HepG2 (cell line): ENCODE measurements around the gene CAPRIN1. TPM values are rescaled to one million over a fixed set of nuclear protein-coding genes. Genes with fewer than 3 reads are reported as not detected.

ENCODE experiments used
- ATF6 ChIP-seq: sonication (generic); formaldehyde crosslinking; conservative IDR thresholded peaks from 2 replicates; pipeline ENCODE4 v1.4.0; 2020; ENCODE audit warnings: missing genetic modification reagents
- GLI4 ChIP-seq: sonication (generic); formaldehyde crosslinking; IDR thresholded peaks from 2 replicates; pipeline ENCODE4 v1.5.1; 2020; ENCODE audit warnings: missing genetic modification reagents, mild to moderate bottlenecking, moderate library complexity, borderline replicate concordance
- HHEX ChIP-seq: IDR thresholded peaks from 2 replicates; pipeline ENCODE4 v1.6.1; 2016; ENCODE audit warnings: control low read depth
- HOXA9 ChIP-seq: sonication (generic); formaldehyde crosslinking; IDR thresholded peaks from 2 replicates; pipeline ENCODE4 v1.8.1; 2022; ENCODE audit warnings: missing genetic modification reagents, mild to moderate bottlenecking, moderate library complexity, borderline replicate concordance
- MNT ChIP-seq: fragments of 450-650 bp; IDR thresholded peaks from 2 replicates; pipeline ENCODE4 v1.6.1; 2016
- POLR2A ChIP-seq, 2 experiments: IDR thresholded peaks; 2 replicates each; pipeline ENCODE4 v1.6.1; 2011; ENCODE audit warnings: low read depth in 2 of 2, low read length in 2 of 2, mild to moderate bottlenecking in 1 of 2, moderate library complexity in 1 of 2; ENCODE audit not compliant: insufficient read depth in 1 of 2
- REL ChIP-seq: sonication (generic); formaldehyde crosslinking; conservative IDR thresholded peaks from 2 replicates; pipeline ENCODE4 v1.8.0; 2022; ENCODE audit warnings: mild to moderate bottlenecking, missing genetic modification reagents, moderate library complexity
- THYN1 ChIP-seq: sonication (generic); formaldehyde crosslinking; IDR thresholded peaks from 2 replicates; pipeline ENCODE4 v1.8.1; 2023; ENCODE audit warnings: low read depth, mild to moderate bottlenecking, moderate library complexity, missing genetic modification reagents, borderline replicate concordance
- ZNF160 ChIP-seq: sonication (generic); formaldehyde crosslinking; IDR thresholded peaks from 2 replicates; pipeline ENCODE4 v1.8.0; 2022; ENCODE audit warnings: mild to moderate bottlenecking, inconsistent platforms, missing genetic modification reagents
- ZNF20 ChIP-seq: sonication (generic); formaldehyde crosslinking; IDR thresholded peaks from 2 replicates; pipeline ENCODE4 v1.4.0; 2020; ENCODE audit warnings: mild to moderate bottlenecking, moderate library complexity, missing genetic modification reagents
- ZNF543 ChIP-seq: sonication (generic); formaldehyde crosslinking; IDR thresholded peaks from 2 replicates; pipeline ENCODE4 v1.4.0; 2020; ENCODE audit warnings: mild to moderate bottlenecking, missing genetic modification reagents
- ZNF644 ChIP-seq: IDR thresholded peaks from 2 replicates; pipeline ENCODE4 v1.6.1; 2016; ENCODE audit warnings: low read depth
- ZSCAN30 ChIP-seq: sonication (generic); formaldehyde crosslinking; IDR thresholded peaks from 2 replicates; pipeline ENCODE4 v1.5.0; 2020; ENCODE audit warnings: mild to moderate bottlenecking, missing genetic modification reagents
- polyA plus RNA-seq, 8 experiments: library from polyadenylated mRNA; depleted of rRNA in 3 of 8; stranded (reverse) in 7 of 8; unstranded in 1 of 8; fragments of >200 nt; fragmentation: Illumina TruSeq in 4 of 8; extraction: Trizol in 4 of 8; gene quantifications; 2 replicates each; pipeline versions ENCODE4 v1.2.1 to v1.2.3, GENCODE V29; 2011 to 2016; ENCODE audit warnings: low read depth in 4 of 8, missing spikeins in 1 of 8, mixed read lengths in 1 of 8; ENCODE audit not compliant: insufficient read depth in 1 of 8
- total RNA-seq, 5 experiments: library from RNA; depleted of rRNA; stranded (reverse); fragments of >200 nt; fragmentation: Illumina TruSeq; extraction: Trizol; gene quantifications; 2 replicates each; pipeline ENCODE4 v1.2.3, GENCODE V29; 2016; ENCODE audit warnings: low read depth in 1 of 5
- TF ChIP-seq, protein P1 (sequence below): sonication (generic); formaldehyde crosslinking; IDR thresholded peaks from 2 replicates; pipeline ENCODE4 v1.5.1; 2020; ENCODE audit warnings: mild to moderate bottlenecking, missing genetic modification reagents, borderline replicate concordance
- TF ChIP-seq, protein P2 (sequence below): sonication (generic); formaldehyde crosslinking; IDR thresholded peaks from 2 replicates; pipeline ENCODE4 v1.4.0; 2020; ENCODE audit warnings: mild to moderate bottlenecking, missing genetic modification reagents

Gene CAPRIN1
- total and polyA plus RNA-seq, 2 of the 13 experiments (the other 11 are each of a cell fraction or from before 2014, with no cell fraction given) = 114 to 162 TPM

GRCh38 chr11:34105079-34105956, 53.8 kb downstream of the CAPRIN1 start, which contains the start of gene NAT10 (continued):
- TF ChIP-seq ZNF160 (CRISPR knock-in tag) = peak; percentile 80; the same call in 1 of the 2 replicates
- TF ChIP-seq ZSCAN30 (CRISPR knock-in tag) = no peak
- TF ChIP-seq, protein P1, sequence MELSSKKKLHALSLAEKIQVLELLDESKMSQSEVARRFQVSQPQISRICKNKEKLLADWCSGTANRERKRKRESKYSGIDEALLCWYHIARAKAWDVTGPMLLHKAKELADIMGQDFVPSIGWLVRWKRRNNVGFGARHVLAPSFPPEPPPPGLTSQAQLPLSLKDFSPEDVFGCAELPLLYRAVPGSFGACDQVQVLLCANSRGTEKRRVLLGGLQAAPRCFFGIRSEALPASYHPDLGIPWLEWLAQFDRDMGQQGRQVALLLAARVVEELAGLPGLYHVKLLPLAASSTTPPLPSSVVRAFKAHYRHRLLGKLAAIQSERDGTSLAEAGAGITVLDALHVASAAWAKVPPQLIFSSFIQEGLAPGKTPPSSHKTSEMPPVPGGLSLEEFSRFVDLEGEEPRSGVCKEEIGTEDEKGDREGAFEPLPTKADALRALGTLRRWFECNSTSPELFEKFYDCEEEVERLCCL = no peak
- 0 out of 2 replicates have a peak, but pooled peaks have one; percentile 11 for TF ChIP-seq ZNF644
- TF ChIP-seq ZNF543 (CRISPR knock-in tag) = no peak; the same call in 1 of the 2 replicates
- TF ChIP-seq, protein P2, sequence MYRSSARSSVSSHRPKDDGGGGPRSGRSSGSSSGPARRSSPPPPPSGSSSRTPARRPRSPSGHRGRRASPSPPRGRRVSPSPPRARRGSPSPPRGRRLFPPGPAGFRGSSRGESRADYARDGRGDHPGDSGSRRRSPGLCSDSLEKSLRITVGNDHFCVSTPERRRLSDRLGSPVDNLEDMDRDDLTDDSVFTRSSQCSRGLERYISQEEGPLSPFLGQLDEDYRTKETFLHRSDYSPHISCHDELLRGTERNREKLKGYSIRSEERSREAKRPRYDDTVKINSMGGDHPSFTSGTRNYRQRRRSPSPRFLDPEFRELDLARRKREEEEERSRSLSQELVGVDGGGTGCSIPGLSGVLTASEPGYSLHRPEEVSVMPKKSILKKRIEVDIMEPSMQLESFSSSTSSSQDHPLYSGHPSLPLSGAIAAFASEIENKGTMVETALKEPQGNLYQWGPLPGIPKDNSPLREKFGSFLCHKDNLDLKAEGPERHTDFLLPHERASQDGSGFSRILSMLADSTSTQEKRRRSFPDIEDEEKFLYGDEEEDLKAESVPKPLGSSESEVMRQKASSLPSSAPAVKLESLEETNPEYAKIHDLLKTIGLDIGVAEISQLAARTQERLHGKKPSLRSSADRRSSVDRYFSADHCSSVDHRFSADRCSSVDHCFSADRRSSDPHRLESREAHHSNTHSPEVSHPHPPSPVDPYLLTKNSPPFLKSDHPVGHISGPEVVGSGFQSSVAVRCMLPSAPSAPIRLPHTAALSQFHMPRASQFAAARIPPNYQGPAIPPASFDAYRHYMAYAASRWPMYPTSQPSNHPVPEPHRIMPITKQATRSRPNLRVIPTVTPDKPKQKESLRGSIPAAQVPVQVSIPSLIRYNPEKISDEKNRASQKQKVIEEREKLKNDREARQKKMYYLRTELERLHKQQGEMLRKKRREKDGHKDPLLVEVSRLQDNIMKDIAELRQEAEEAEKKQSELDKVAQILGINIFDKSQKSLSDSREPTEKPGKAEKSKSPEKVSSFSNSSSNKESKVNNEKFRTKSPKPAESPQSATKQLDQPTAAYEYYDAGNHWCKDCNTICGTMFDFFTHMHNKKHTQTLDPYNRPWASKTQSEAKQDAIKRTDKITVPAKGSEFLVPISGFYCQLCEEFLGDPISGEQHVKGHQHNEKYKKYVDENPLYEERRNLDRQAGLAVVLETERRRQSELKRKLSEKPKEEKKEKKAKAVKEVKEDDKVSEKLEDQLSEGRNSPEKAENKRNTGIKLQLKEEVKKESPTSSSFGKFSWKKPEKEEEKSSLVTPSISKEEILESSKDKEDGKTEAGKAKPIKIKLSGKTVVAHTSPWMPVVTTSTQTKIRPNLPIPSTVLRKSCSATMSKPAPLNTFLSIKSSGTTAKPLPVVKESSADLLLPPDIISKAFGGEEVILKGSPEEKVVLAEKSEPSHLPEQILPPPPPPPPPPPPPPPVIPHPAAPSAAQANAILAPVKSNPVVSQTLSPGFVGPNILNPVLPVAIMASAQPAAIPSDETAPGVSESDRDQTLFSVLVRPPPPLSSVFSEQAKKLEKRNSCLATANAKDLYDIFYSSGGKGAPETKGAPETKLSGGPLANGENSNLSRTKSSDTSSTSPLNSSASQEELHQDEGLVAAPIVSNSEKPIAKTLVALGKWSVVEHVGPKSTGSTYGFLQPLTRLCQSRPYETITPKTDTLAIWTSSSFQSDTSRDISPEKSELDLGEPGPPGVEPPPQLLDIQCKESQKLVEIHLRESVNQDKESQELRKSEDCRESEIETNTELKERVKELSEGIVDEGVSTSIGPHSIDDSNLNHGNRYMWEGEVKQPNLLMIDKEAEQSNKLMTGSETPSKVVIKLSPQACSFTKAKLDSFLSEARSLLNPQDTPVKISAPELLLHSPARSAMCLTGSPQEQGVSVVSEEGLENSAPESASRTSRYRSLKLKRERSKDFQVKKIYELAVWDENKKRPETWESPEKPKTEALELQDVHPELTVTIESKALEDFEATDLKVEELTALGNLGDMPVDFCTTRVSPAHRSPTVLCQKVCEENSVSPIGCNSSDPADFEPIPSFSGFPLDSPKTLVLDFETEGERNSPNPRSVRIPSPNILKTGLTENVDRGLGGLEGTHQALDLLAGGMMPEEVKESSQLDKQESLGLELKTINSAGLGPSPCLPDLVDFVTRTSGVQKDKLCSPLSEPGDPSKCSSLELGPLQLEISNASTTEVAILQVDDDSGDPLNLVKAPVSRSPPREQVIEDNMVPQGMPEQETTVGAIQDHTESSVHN (CRISPR knock-in tag) = no peak; the same call in none of the 2 replicates
- TF ChIP-seq GLI4 (CRISPR knock-in tag) = peak; percentile 80; the same call in 1 of the 2 replicates
- TF ChIP-seq REL (CRISPR knock-in tag) = peak; percentile 57
- TF ChIP-seq HOXA9 (CRISPR knock-in tag) = no peak; the same call in 1 of the 2 replicates
- 0 out of 2 replicates have a peak, but pooled peaks have one; percentile 57 for TF ChIP-seq THYN1 (CRISPR knock-in tag)
- no peak for TF ChIP-seq ZNF20 (CRISPR knock-in tag)
- peak; percentile 94 to 98 for TF ChIP-seq POLR2A (IDR thresholded peaks at IDR 0.05; ENCODE audit: insufficient read depth in 1 of 2, low read depth in 2 of 2, low read length in 2 of 2)
- 0 out of 2 replicates have a peak, but pooled peaks have one; percentile 23 for TF ChIP-seq ATF6 (CRISPR knock-in tag)
- peak; percentile 19; the same call in 1 of the 2 replicates for TF ChIP-seq HHEX
- TF ChIP-seq MNT = peak; percentile 94
